ENCODE data around the gene RPL37. TPM values are rescaled to one million over a fixed set of nuclear protein-coding genes. Genes with fewer than 3 reads are reported as not detected.

The RPL37 gene
- total and polyA plus RNA-seq, 4 donors, result 881 to 2,683 (median 1,270) TPM

- Histone ChIP-seq H3K27me3 (ENCODE audit: control insufficient read depth in 3 of 3, insufficient read depth in 3 of 3, low read length in 2 of 3) (no peaks in the 10 kb centered on the region), H3K9ac (ENCODE audit: insufficient read depth in 1 of 2, low read length in 2 of 2) (no peak overlapping the region), H3K36me3 (ENCODE audit: control insufficient read depth in 4 of 4, insufficient read depth in 4 of 4, low read length in 4 of 4) (peaks cover 0 to 10% (median 7%) of the 10 kb centered on the region in 4 donors), H3K9me3 (ENCODE audit: control insufficient read depth in 4 of 4, insufficient read depth in 3 of 4, low read length in 3 of 4) (no peaks in the 10 kb centered on the region), H3K27ac (ENCODE audit: low read depth in 1 of 2, low read length in 1 of 2) (no peak overlapping the region), H3K4me1 (ENCODE audit: control insufficient read depth in 5 of 5, insufficient read depth in 5 of 5, low read length in 5 of 5) (peaks cover 0 to 16% (median 0%) of the 10 kb centered on the region in 5 donors), H3K4me3 (no peak overlapping the region)
- DNase-seq, result no peak
- TF ChIP-seq CTCF (IDR thresholded peaks at IDR 0.05; ENCODE audit: control extremely low read depth, extremely low read depth), result no peak
- ATAC-seq (ENCODE audit: insufficient read depth, low FRiP score), result no peak
- 49 to 82% methylated on average over 3 of the region's 3 CpGs for WGBS, 2 donors
Measured at GRCh38 chr5:40780858-40781257, 54.2 kb downstream of the RPL37 start.

GRCh38 chr5:40780199-40780598 lies 54.8 kb downstream of the RPL37 start:
- no peak overlapping the region for H3K9ac ChIP-seq (ENCODE audit: insufficient read depth in 1 of 2, low read length in 2 of 2)
- H3K4me3 ChIP-seq, result no peak overlapping the region
- H3K27ac ChIP-seq (ENCODE audit: low read depth in 1 of 2, low read length in 1 of 2), result no peak overlapping the region
- peaks cover 0 to 13% (median 8%) of the 10 kb centered on the region in 4 donors for H3K36me3 ChIP-seq (ENCODE audit: control insufficient read depth in 4 of 4, insufficient read depth in 4 of 4, low read length in 4 of 4)
- no peak for DNase-seq
- ATAC-seq (ENCODE audit: insufficient read depth, low FRiP score), result no peak
- H3K4me1 ChIP-seq (ENCODE audit: control insufficient read depth in 5 of 5, insufficient read depth in 5 of 5, low read length in 5 of 5), result peaks cover 0 to 17% (median 0%) of the 10 kb centered on the region in 5 donors
- TF ChIP-seq CTCF (IDR thresholded peaks at IDR 0.05; ENCODE audit: control extremely low read depth, extremely low read depth), result no peak
- H3K27me3 ChIP-seq (ENCODE audit: control insufficient read depth in 3 of 3, insufficient read depth in 3 of 3, low read length in 2 of 3), result no peaks in the 10 kb centered on the region
- no peaks in the 10 kb centered on the region for H3K9me3 ChIP-seq (ENCODE audit: control insufficient read depth in 4 of 4, insufficient read depth in 3 of 4, low read length in 3 of 4)
- WGBS, 2 donors, result 77 to 85% methylated on average over 5 of the region's 5 CpGs

GRCh38 chr5:40779561-40779960 lies 55.5 kb downstream of the RPL37 start:
- H3K27ac ChIP-seq (ENCODE audit: low read depth in 1 of 2, low read length in 1 of 2), result no peak overlapping the region
- DNase-seq, result no peak
- H3K9me3 ChIP-seq (ENCODE audit: control insufficient read depth in 4 of 4, insufficient read depth in 3 of 4, low read length in 3 of 4), result no peaks in the 10 kb centered on the region
- H3K4me3 ChIP-seq, result no peak overlapping the region
- WGBS, 2 donors, result 58 to 86% methylated on average over 6 of the region's 6 CpGs
- no peak for ATAC-seq (ENCODE audit: insufficient read depth, low FRiP score)
- H3K9ac ChIP-seq (ENCODE audit: insufficient read depth in 1 of 2, low read length in 2 of 2), result no peak overlapping the region
- H3K36me3 ChIP-seq (ENCODE audit: control insufficient read depth in 4 of 4, insufficient read depth in 4 of 4, low read length in 4 of 4), result peaks cover 0 to 19% (median 9%) of the 10 kb centered on the region in 4 donors
- H3K27me3 ChIP-seq (ENCODE audit: control insufficient read depth in 3 of 3, insufficient read depth in 3 of 3, low read length in 2 of 3), result no peaks in the 10 kb centered on the region
- peaks cover 0 to 17% (median 0%) of the 10 kb centered on the region in 5 donors for H3K4me1 ChIP-seq (ENCODE audit: control insufficient read depth in 5 of 5, insufficient read depth in 5 of 5, low read length in 5 of 5)
- no peak for TF ChIP-seq CTCF (IDR thresholded peaks at IDR 0.05; ENCODE audit: control extremely low read depth, extremely low read depth)

DNA sequence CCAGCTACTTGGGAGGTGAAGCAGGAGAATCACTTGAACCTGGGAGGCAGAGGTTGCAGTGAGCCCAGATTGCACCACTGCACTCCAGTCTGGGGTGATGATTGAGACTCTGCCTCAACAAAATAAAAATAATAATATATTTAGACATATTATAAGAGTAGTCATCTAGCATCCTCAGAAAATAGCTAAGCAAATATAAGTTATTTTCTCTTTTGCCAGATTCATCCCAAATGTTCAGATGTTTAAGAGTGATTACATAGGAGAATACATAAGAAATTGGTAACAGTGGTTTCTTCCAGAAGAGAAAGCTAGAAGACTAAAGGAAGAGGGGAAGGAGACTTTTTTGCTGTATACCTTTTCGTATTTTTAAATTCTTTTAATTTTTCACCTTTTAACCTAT lies 56.9 kb downstream of the RPL37 start:
- WGBS, 2 donors, result 98 to 100% methylated on average over 1 of the region's 1 CpG
- H3K27me3 ChIP-seq (ENCODE audit: control insufficient read depth in 3 of 3, insufficient read depth in 3 of 3, low read length in 2 of 3), result no peaks in the 10 kb centered on the region
- no peak overlapping the region for H3K27ac ChIP-seq (ENCODE audit: low read depth in 1 of 2, low read length in 1 of 2)
- no peak overlapping the region for H3K9ac ChIP-seq (ENCODE audit: insufficient read depth in 1 of 2, low read length in 2 of 2)
- DNase-seq (no peak), ATAC-seq (ENCODE audit: insufficient read depth, low FRiP score) (no peak)
- peaks cover 0 to 22% (median 16%) of the 10 kb centered on the region in 4 donors for H3K36me3 ChIP-seq (ENCODE audit: control insufficient read depth in 4 of 4, insufficient read depth in 4 of 4, low read length in 4 of 4)
- no peak overlapping the region for H3K4me3 ChIP-seq
- H3K9me3 ChIP-seq (ENCODE audit: control insufficient read depth in 4 of 4, insufficient read depth in 3 of 4, low read length in 3 of 4), result no peaks in the 10 kb centered on the region
- no peak for TF ChIP-seq CTCF (IDR thresholded peaks at IDR 0.05; ENCODE audit: control extremely low read depth, extremely low read depth)
- H3K4me1 ChIP-seq (ENCODE audit: control insufficient read depth in 5 of 5, insufficient read depth in 5 of 5, low read length in 5 of 5), result peaks cover 0 to 14% (median 0%) of the 10 kb centered on the region in 5 donors
